GM23248 (cell line): ENCODE data around the gene MAPK10.

Experiments
- EZH2 ChIP-seq: fragments of 200-600 bp; sonication (generic); IDR thresholded peaks from 2 replicates; pipeline ENCODE4 v1.6.1; 2018; ENCODE audit warnings: antibody characterized with exemption, mild to moderate bottlenecking; ENCODE audit not compliant: insufficient read depth, poor library complexity, severe bottlenecking
- EZH2phosphoT487 ChIP-seq: fragments of 200-600 bp; sonication (generic); IDR thresholded peaks from 2 replicates; pipeline ENCODE4 v1.6.1; 2018; ENCODE audit warnings: antibody characterized with exemption, moderate library complexity, mild to moderate bottlenecking, low read depth; ENCODE audit not compliant: insufficient read depth

DNA sequence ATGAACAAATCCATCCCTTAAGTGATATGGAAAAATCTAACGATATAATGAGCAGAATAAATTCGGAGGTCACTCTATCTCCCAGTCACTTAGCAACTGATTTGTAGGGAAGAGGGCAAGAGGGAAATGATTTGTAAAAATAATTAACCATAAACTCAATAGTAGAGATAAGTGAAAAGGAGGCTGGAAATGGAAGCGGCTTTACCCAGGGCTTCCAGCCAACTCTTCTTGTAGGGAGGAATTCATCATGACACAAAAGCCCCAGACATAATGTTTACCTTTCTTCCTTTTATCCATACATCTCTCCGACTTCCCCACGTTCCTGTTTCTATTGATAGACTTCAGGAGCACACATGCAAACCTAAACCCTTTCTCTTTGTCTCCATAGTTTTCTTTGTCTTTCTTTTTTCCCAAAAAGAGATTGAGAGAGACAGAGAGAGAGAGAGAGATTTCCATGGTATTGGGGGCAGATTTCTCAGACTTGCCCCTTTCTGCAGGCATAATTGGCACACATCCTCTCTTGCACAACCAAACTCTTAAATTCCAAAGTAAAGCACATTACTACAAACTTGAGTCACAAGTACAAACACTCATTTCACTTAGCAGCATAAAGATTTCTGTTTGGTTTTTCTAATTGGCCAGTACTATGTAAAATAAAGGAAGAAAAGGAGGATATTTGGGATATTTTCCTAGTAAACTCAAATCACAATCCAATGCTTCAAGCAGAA is 140.9 kb downstream of the MAPK10 start:
- TF ChIP-seq EZH2phosphoT487 (no peak), EZH2 (no peak)
